ENCODE data around the gene CREBBP.

Gene CREBBP

GRCh38 chr16:3755249-3755648 is 125.3 kb downstream of the CREBBP start:
- no peak for DNase-seq (ENCODE audit: extremely low read depth, insufficient read length)
- no peak for TF ChIP-seq CTCF (IDR thresholded peaks at IDR 0.05; ENCODE audit: insufficient read depth, low read length, poor library complexity, severe bottlenecking)
- no peaks in the 10 kb centered on the region for H3K27me3 ChIP-seq (replicated peaks; ENCODE audit: control insufficient read depth, insufficient read depth, low read length)
- peaks cover 11% of the 10 kb centered on the region for H3K36me3 ChIP-seq (ENCODE audit: control insufficient read depth, insufficient read depth, low read length)
- no peak overlapping the region for H3K4me3 ChIP-seq (replicated peaks; ENCODE audit: low read depth, low read length)

- no peak for TF ChIP-seq CTCF (IDR thresholded peaks at IDR 0.05; ENCODE audit: insufficient read depth, low read length, poor library complexity, severe bottlenecking)
- Histone ChIP-seq H3K4me3 (replicated peaks; ENCODE audit: low read depth, low read length) (no peak overlapping the region), H3K36me3 (ENCODE audit: control insufficient read depth, insufficient read depth, low read length) (peaks cover 12% of the 10 kb centered on the region), H3K27me3 (replicated peaks; ENCODE audit: control insufficient read depth, insufficient read depth, low read length) (no peaks in the 10 kb centered on the region)
- DNase-seq (ENCODE audit: extremely low read depth, insufficient read length), result no peak
Measured at GRCh38 chr16:3754772-3755171, 125.7 kb downstream of the CREBBP start.

GRCh38 chr16:3754081-3754703 is 126.3 kb downstream of the CREBBP start:
- no peak for TF ChIP-seq CTCF (IDR thresholded peaks at IDR 0.05; ENCODE audit: insufficient read depth, low read length, poor library complexity, severe bottlenecking)
- Histone ChIP-seq H3K27me3 (replicated peaks; ENCODE audit: control insufficient read depth, insufficient read depth, low read length) (no peaks in the 10 kb centered on the region), H3K36me3 (ENCODE audit: control insufficient read depth, insufficient read depth, low read length) (peaks cover 12% of the 10 kb centered on the region), H3K4me3 (replicated peaks; ENCODE audit: low read depth, low read length) (no peak overlapping the region)
- DNase-seq (ENCODE audit: extremely low read depth, insufficient read length), result no peak

- no peak for DNase-seq (ENCODE audit: extremely low read depth, insufficient read length)
- no peak for TF ChIP-seq CTCF (IDR thresholded peaks at IDR 0.05; ENCODE audit: insufficient read depth, low read length, poor library complexity, severe bottlenecking)
- H3K27me3 ChIP-seq (replicated peaks; ENCODE audit: control insufficient read depth, insufficient read depth, low read length), result no peaks in the 10 kb centered on the region
- H3K36me3 ChIP-seq (ENCODE audit: control insufficient read depth, insufficient read depth, low read length), result peaks cover 15% of the 10 kb centered on the region
- H3K4me3 ChIP-seq (replicated peaks; ENCODE audit: low read depth, low read length), result no peak overlapping the region
Measured at GRCh38 chr16:3752984-3753383, 127.5 kb downstream of the CREBBP start.

DNA sequence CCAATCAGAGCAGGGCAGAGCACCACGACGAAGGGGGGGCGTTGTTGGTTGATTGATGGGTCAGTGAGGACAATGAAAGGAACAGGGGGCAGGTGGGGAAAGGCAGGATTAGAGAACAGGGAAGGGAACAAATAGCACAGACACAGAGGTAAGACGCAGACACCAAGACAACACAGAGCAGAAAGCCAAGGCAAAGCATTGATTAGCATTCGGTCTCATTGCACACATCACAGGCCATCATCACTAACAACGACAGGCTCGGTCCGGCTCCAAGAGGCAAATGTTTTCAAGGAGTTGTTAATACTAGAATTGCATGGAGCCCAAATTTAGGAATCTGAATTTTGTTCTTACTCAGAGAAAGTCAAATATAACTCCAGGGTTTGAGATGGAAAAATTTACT is 128.6 kb downstream of the CREBBP start:
- TF ChIP-seq CTCF (IDR thresholded peaks at IDR 0.05; ENCODE audit: insufficient read depth, low read length, poor library complexity, severe bottlenecking), result no peak
- H3K36me3 ChIP-seq (ENCODE audit: control insufficient read depth, insufficient read depth, low read length), result peaks cover 11% of the 10 kb centered on the region

GRCh38 chr16:3748307-3748706 is 132.2 kb downstream of the CREBBP start:
- Histone ChIP-seq H3K27me3 (replicated peaks; ENCODE audit: control insufficient read depth, insufficient read depth, low read length) (no peaks in the 10 kb centered on the region), H3K4me3 (replicated peaks; ENCODE audit: low read depth, low read length) (no peak overlapping the region), H3K36me3 (ENCODE audit: control insufficient read depth, insufficient read depth, low read length) (peaks cover 19% of the 10 kb centered on the region)
- no peak for TF ChIP-seq CTCF (IDR thresholded peaks at IDR 0.05; ENCODE audit: insufficient read depth, low read length, poor library complexity, severe bottlenecking)
- no peak for DNase-seq (ENCODE audit: extremely low read depth, insufficient read length)

More for the DNA sequence above, 128.6 kb downstream of the CREBBP start:
- no peak for DNase-seq (ENCODE audit: extremely low read depth, insufficient read length)
- no peak overlapping the region for H3K4me3 ChIP-seq (replicated peaks; ENCODE audit: low read depth, low read length)
- H3K27me3 ChIP-seq (replicated peaks; ENCODE audit: control insufficient read depth, insufficient read depth, low read length), result no peaks in the 10 kb centered on the region

All from GM06990 (cell line).